SK-N-SH treated with all-trans-retinoic acid at 6 μM for 48 hours (cell line): ENCODE results near the gene FFAR2.

Source experiments
- BACH2 ChIP-seq: fragments of 250-450 bp; sonication (Bioruptor Pico); IDR thresholded peaks from 2 replicates; pipeline ENCODE4 v1.9.0; 2021; ENCODE audit warnings: mild to moderate bottlenecking, borderline replicate concordance
- CSDC2 ChIP-seq: fragments of 250-450 bp; sonication (Bioruptor Pico); IDR thresholded peaks from 2 replicates; pipeline ENCODE4 v1.5.0; 2020; ENCODE audit warnings: mild to moderate bottlenecking, moderate library complexity
- PPARA ChIP-seq: fragments of 250-450 bp; sonication (Bioruptor Pico); IDR thresholded peaks from 2 replicates; pipeline ENCODE4 v1.5.0; 2020; ENCODE audit warnings: mild to moderate bottlenecking, borderline replicate concordance
- ZFP3 ChIP-seq: fragments of 250-450 bp; sonication (Bioruptor Pico); IDR thresholded peaks from 2 replicates; pipeline ENCODE4 v1.5.0; 2020; ENCODE audit warnings: mild to moderate bottlenecking, moderate library complexity
- ZFP30 ChIP-seq: fragments of 450-650 bp; formaldehyde crosslinking; IDR thresholded peaks from 2 replicates; pipeline ENCODE4 v1.5.0; 2022; ENCODE audit warnings: mild to moderate bottlenecking, moderate library complexity
- ZNF70 ChIP-seq: fragments of 450-650 bp; formaldehyde crosslinking; IDR thresholded peaks from 2 replicates; pipeline ENCODE4 v1.5.0; 2020; ENCODE audit warnings: mild to moderate bottlenecking, moderate library complexity
- ZNF8 ChIP-seq: fragments of 450-650 bp; formaldehyde crosslinking; IDR thresholded peaks from 2 replicates; pipeline ENCODE4 v1.5.0; 2020; ENCODE audit warnings: mild to moderate bottlenecking, moderate library complexity
- TF ChIP-seq, protein P1 (sequence below): fragments of 250-450 bp; sonication (Bioruptor Pico); IDR thresholded peaks from 2 replicates; pipeline ENCODE4 v1.5.1; 2020; ENCODE audit warnings: low read depth, mild to moderate bottlenecking, moderate library complexity
- TF ChIP-seq, protein P2 (sequence below): fragments of 250-450 bp; sonication (Bioruptor Pico); IDR thresholded peaks from 2 replicates; pipeline ENCODE4 v1.8.0; 2020; ENCODE audit warnings: mild to moderate bottlenecking, moderate library complexity, borderline replicate concordance
- TF ChIP-seq, protein P3 (sequence below): fragments of 250-450 bp; sonication (Bioruptor Pico); IDR thresholded peaks from 2 replicates; pipeline ENCODE4 v1.5.0; 2020; ENCODE audit warnings: mild to moderate bottlenecking, moderate library complexity

DNA sequence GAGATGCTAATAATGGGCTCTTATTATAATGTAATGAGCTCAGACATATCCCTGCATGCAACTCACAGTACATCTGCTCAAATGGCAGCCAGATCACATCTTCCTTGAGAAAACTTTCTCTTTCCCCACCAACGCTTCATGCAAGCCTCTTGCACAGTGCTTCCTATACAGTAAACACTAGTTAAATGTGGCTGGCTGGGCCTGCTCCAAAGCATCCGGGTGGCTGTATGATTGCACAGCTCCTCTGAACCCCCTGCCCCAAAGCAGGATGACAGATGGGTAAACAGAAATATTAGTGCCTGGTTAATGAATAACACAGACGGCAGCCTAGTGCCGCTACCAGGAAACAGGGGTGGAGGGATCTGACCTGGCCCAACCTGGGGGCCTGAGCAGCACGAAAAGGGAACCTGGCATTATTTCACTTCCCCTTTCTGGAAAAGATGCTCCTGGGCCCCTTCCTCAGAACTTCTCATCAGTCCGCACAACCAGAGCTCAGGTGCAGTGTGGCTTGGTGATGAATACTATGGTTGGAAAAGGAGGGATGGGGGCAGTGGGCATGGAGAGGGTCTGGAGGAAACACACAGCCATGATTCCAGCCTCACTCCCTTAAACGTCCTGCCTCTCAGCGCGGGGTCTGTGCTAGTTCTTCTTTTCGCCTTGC, 10.8 kb downstream of the FFAR2 start:
- TF ChIP-seq BACH2 (CRISPR knock-in tag) (no peak), ZNF70 (CRISPR knock-in tag) (no peak), ZFP3 (CRISPR knock-in tag) (no peak), CSDC2 (CRISPR knock-in tag) (no peak), ZNF8 (CRISPR knock-in tag) (no peak), ZFP30 (no peak), PPARA (CRISPR knock-in tag) (no peak)
- TF ChIP-seq, protein P1, sequence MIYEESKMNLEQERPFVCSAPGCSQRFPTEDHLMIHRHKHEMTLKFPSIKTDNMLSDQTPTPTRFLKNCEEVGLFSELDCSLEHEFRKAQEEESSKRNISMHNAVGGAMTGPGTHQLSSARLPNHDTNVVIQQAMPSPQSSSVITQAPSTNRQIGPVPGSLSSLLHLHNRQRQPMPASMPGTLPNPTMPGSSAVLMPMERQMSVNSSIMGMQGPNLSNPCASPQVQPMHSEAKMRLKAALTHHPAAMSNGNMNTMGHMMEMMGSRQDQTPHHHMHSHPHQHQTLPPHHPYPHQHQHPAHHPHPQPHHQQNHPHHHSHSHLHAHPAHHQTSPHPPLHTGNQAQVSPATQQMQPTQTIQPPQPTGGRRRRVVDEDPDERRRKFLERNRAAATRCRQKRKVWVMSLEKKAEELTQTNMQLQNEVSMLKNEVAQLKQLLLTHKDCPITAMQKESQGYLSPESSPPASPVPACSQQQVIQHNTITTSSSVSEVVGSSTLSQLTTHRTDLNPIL (CRISPR knock-in tag): no peak
- TF ChIP-seq, protein P2, sequence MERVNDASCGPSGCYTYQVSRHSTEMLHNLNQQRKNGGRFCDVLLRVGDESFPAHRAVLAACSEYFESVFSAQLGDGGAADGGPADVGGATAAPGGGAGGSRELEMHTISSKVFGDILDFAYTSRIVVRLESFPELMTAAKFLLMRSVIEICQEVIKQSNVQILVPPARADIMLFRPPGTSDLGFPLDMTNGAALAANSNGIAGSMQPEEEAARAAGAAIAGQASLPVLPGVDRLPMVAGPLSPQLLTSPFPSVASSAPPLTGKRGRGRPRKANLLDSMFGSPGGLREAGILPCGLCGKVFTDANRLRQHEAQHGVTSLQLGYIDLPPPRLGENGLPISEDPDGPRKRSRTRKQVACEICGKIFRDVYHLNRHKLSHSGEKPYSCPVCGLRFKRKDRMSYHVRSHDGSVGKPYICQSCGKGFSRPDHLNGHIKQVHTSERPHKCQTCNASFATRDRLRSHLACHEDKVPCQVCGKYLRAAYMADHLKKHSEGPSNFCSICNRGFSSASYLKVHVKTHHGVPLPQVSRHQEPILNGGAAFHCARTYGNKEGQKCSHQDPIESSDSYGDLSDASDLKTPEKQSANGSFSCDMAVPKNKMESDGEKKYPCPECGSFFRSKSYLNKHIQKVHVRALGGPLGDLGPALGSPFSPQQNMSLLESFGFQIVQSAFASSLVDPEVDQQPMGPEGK (CRISPR knock-in tag): no peak
- TF ChIP-seq, protein P3, sequence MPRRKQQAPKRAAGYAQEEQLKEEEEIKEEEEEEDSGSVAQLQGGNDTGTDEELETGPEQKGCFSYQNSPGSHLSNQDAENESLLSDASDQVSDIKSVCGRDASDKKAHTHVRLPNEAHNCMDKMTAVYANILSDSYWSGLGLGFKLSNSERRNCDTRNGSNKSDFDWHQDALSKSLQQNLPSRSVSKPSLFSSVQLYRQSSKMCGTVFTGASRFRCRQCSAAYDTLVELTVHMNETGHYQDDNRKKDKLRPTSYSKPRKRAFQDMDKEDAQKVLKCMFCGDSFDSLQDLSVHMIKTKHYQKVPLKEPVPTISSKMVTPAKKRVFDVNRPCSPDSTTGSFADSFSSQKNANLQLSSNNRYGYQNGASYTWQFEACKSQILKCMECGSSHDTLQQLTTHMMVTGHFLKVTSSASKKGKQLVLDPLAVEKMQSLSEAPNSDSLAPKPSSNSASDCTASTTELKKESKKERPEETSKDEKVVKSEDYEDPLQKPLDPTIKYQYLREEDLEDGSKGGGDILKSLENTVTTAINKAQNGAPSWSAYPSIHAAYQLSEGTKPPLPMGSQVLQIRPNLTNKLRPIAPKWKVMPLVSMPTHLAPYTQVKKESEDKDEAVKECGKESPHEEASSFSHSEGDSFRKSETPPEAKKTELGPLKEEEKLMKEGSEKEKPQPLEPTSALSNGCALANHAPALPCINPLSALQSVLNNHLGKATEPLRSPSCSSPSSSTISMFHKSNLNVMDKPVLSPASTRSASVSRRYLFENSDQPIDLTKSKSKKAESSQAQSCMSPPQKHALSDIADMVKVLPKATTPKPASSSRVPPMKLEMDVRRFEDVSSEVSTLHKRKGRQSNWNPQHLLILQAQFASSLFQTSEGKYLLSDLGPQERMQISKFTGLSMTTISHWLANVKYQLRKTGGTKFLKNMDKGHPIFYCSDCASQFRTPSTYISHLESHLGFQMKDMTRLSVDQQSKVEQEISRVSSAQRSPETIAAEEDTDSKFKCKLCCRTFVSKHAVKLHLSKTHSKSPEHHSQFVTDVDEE (CRISPR knock-in tag): no peak
